ENCODE data around the gene ATP6V0E1. TPM values are rescaled to one million over a fixed set of nuclear protein-coding genes. Genes with fewer than 3 reads are reported as not detected.
"Not testable (repeated sequence)": the region's sequence is repeated elsewhere in the genome, so short reads cannot be mapped to it uniquely, and the experiment has no call there.

Gene ATP6V0E1
- total RNA-seq, 4 donors from 2014 or later: 94.0 to 163 (median 124) TPM

DNA sequence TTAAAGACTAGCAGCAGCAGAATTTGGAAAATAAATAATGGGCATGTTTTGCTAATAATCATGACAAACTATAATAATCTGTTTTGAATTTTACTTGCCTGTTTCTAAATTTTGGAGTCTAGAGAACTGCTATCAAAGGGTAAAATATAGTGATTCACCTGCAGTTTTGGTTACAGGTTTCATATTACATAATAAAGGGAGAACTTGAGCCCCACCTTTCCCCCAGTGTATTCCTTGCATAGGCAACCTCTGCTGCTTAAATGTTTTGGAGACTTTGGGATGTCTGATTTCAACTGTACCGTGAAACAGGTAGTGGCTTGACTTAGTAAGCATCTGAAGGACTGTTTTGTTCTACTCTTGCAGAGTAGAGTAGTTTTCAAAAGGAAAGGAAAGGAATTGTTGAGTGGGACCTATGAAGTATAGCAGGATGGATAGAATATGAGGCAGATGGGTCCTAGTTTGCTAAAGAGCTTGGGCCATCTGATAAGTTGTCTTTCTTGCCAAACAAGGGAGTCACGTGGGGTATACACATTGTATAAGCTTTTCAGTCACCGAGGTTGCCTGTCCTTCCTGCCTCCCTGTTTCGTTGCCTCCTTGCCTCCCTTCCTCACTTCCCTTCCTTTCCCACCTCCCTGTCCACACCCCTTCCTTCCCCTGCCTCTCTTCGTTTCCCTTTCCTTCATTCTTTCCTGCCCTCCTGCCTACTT is 91.7 kb downstream of the ATP6V0E1 start:
- no peak for ATAC-seq
- Histone ChIP-seq H3K36me3 (no peaks in the 10 kb centered on the region), H3K27ac (no peak overlapping the region), H3K4me3 (no peak overlapping the region), H3K4me1 (peaks cover 0 to 86% (median 0%) of the 10 kb centered on the region in 3 donors), H3K27me3 (no peaks in the 10 kb centered on the region), H3K9me3 (no peaks in the 10 kb centered on the region)
- WGBS, 2 donors (ENCODE audit: low coverage in 1 of 2): 74% methylated on average over 5 of the region's 5 CpGs; no CpG with 5 or more reads in 1 of the 2 donors
- TF ChIP-seq EP300 (IDR thresholded peaks at IDR 0.05): no peak
- no peak for TF ChIP-seq POLR2A (IDR thresholded peaks at IDR 0.05)
- no peak for TF ChIP-seq POLR2AphosphoS5 (IDR thresholded peaks at IDR 0.05)
- TF ChIP-seq CTCF (IDR thresholded peaks at IDR 0.05): no peak

DNA sequence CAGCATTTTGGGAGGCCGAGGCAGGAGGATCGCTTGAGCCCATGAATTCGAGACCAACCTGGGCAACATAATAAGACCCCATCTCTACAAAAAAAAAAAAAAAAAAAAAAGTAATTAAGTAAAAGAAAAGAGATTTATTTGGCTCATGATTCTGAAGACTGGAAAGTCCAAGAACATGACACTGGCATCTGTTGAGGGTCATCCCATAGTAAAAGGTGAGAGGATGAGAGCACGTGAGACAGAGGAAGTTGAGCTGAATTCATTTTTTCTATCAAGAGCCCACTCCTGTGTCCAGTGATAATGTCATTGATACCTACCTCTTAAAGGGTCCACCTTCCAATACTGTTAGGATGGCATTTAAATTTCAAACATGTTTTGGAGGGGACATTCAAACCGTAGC is 92.4 kb downstream of the ATP6V0E1 start:
- TF ChIP-seq POLR2AphosphoS5 (IDR thresholded peaks at IDR 0.05): no peak
- TF ChIP-seq POLR2A (IDR thresholded peaks at IDR 0.05): no peak
- no peak for TF ChIP-seq CTCF (IDR thresholded peaks at IDR 0.05)
- TF ChIP-seq EP300 (IDR thresholded peaks at IDR 0.05): no peak
- Histone ChIP-seq H3K27me3 (no peaks in the 10 kb centered on the region), H3K4me1 (peaks cover 0 to 86% (median 0%) of the 10 kb centered on the region in 3 donors), H3K27ac (no peak overlapping the region), H3K4me3 (no peak overlapping the region), H3K36me3 (peaks cover 0 to 6% of the 10 kb centered on the region in 2 donors), H3K9me3 (no peaks in the 10 kb centered on the region)
- WGBS, 2 donors (ENCODE audit: low coverage in 1 of 2): 89 to 96% methylated on average over 4 to 5 of the region's 5 CpGs
- ATAC-seq: no peak

DNA sequence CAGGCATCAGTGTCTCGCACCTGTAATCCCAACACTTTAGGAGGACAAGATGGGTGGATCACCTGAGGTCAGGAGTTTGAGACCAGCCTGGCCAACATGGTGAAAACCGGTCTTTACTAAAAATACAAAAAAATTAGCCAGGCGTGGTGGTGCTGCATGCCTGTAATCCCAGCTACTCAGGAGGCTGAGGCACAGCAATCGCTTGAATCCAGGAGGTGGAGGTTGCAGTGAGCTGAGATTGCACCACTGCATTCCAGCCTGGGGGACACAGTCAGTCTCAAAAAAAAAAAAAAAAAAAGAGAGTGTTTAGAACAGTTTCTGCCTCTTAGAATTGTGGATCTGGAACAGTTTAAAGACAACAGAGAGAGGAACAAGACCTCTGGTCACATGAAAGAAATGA is 92.9 kb downstream of the ATP6V0E1 start:
- not testable (repeated sequence) for H3K9me3 ChIP-seq, H3K27me3 ChIP-seq, H3K4me3 ChIP-seq, H3K27ac ChIP-seq, ATAC-seq
- peaks cover 0 to 11% of the 10 kb centered on the region in 2 donors for H3K36me3 ChIP-seq
- WGBS, 2 donors (ENCODE audit: low coverage in 1 of 2): 100% methylated on average over 3 of the region's 4 CpGs; no CpG with 5 or more reads in 1 of the 2 donors
- peaks cover 0 to 82% (median 0%) of the 10 kb centered on the region in 3 donors for H3K4me1 ChIP-seq

DNA sequence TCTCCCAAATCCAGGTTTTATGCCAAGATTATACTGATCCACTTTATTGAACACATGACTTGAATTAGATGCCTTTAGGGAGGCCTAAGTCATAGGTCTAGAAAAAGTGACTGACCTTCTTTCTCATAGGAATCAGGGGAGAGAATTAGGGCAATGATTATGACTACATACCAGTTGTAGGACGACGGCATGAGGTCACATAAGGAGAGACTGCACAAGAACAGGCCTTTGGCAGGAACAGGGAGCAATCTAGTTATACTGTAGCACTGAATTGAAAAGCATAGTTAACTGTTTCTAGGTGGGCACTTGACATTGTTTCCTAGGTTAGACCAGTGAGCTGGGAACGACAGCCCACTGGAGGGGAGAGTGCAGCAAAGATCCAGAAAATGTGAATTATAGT is 95.3 kb downstream of the ATP6V0E1 start:
- Histone ChIP-seq H3K4me1 (peaks cover 0 to 61% (median 0%) of the 10 kb centered on the region in 3 donors), H3K36me3 (peaks cover 0 to 29% of the 10 kb centered on the region in 2 donors), H3K4me3 (no peak overlapping the region), H3K27ac (no peak overlapping the region), H3K9me3 (no peaks in the 10 kb centered on the region), H3K27me3 (no peaks in the 10 kb centered on the region)
- TF ChIP-seq POLR2A (IDR thresholded peaks at IDR 0.05): no peak
- TF ChIP-seq EP300 (IDR thresholded peaks at IDR 0.05): no peak
- no peak for TF ChIP-seq CTCF (IDR thresholded peaks at IDR 0.05)
- TF ChIP-seq POLR2AphosphoS5 (IDR thresholded peaks at IDR 0.05): no peak
- WGBS, 2 donors (ENCODE audit: low coverage in 1 of 2): 80 to 81% methylated on average over 1 to 3 of the region's 3 CpGs
- no peak for ATAC-seq

Small RNA genes lying within 50 kb of the gene (small RNA-seq; reads per million reads assigned to genes)
- gene RF00019 (0 reads per million in 4 donors), gene SNORA74B (15.5 to 32.8 (median 24.9) reads per million in 4 donors)

Other genes with a start within 250 kb of the ATP6V0E1 start
- gene DUSP1, start 212.6 kb upstream of the ATP6V0E1 start, total RNA-seq: 100 to 1,000 TPM; 488 to 965 (median 649) TPM
- gene ERGIC1, start 149.5 kb upstream of the ATP6V0E1 start, total RNA-seq: 100 to 1,000 TPM; 116 to 172 (median 144) TPM
- gene RPL26L1, start 24.3 kb upstream of the ATP6V0E1 start, total RNA-seq: 10 to 100 TPM; 14.7 to 34.9 (median 22.5) TPM
- gene CREBRF, start 72.6 kb downstream of the ATP6V0E1 start, total RNA-seq: 10 to 100 TPM; 44.2 to 72.7 (median 64.0) TPM
- 10 to 100 TPM in 1 of 4 donors, 1 to 10 TPM in 3; 6.1 to 11.5 (median 6.8) TPM for gene BNIP1, start 160.8 kb downstream of the ATP6V0E1 start, total RNA-seq

All from gastroesophageal sphincter (tissue), 4 donors.